ENCODE measurements around the gene ZNF771. TPM values are rescaled to one million over a fixed set of nuclear protein-coding genes. Genes with fewer than 3 reads are reported as not detected.

ZNF771 gene
- total RNA-seq, 4 donors from 2014 or later: 7.4 to 28.1 (median 15.1) TPM

GRCh38 chr16:30358990-30359870 is 48.2 kb upstream of the ZNF771 start:
- WGBS, 2 donors (ENCODE audit: low coverage in 1 of 2): 87 to 94% methylated on average over 7 to 23 of the region's 28 CpGs
- Histone ChIP-seq H3K4me1 (peaks cover 9 to 21% (median 14%) of the 10 kb centered on the region in 4 donors), H3K27me3 (no peaks in the 10 kb centered on the region), H3K9me3 (no peaks in the 10 kb centered on the region), H3K4me3 (no peak overlapping the region), H3K36me3 (peaks cover 0 to 11% (median 3%) of the 10 kb centered on the region in 4 donors), H3K27ac (no peak overlapping the region)
- intact Hi-C loops (cut with DNase I; ENCODE audit: low total_unique reads) (no loop called here), in situ Hi-C loops (cut with MboI; ENCODE audit: low pct_ligation_motif_present in 1 of 4, low pct_unique_long_range_greater_than_20kb in 1 of 4, low sequenced_read_pairs in 3 of 4) (no loop called here)
- no peak for DNase-seq
- TF ChIP-seq CTCF (IDR thresholded peaks at IDR 0.05) (no peak), POLR2A (IDR thresholded peaks at IDR 0.05) (no peak), EP300 (IDR thresholded peaks at IDR 0.05; ENCODE audit: low read depth) (no peak), POLR2AphosphoS5 (IDR thresholded peaks at IDR 0.05) (no peak)

DNA sequence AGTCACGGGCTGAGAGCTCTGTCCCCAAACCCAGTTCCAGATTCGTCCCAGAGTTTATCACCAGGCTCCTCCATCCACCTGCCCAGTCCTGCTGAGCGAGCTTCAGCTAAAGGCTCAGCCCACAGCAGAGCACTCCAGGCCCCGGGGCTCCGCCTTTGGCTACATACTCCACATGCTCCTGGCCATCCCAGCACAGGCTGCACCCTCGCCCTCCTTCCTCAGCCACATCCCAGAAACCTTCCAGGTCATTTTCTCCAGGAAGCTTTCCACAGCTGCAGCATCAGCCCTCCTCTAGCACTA is 47.6 kb upstream of the ZNF771 start:
- TF ChIP-seq CTCF (IDR thresholded peaks at IDR 0.05) (no peak), POLR2AphosphoS5 (IDR thresholded peaks at IDR 0.05) (no peak), EP300 (IDR thresholded peaks at IDR 0.05; ENCODE audit: low read depth) (no peak), POLR2A (IDR thresholded peaks at IDR 0.05) (no peak)
- in situ Hi-C loops (cut with MboI; ENCODE audit: low pct_ligation_motif_present in 1 of 4, low pct_unique_long_range_greater_than_20kb in 1 of 4, low sequenced_read_pairs in 3 of 4): no loop called here
- 79% methylated on average over 6 of the region's 6 CpGs; no CpG with 5 or more reads in 1 of the 2 donors for WGBS, 2 donors (ENCODE audit: low coverage in 1 of 2)
- DNase-seq: no peak
- no peaks in the 10 kb centered on the region for H3K27me3 ChIP-seq
- H3K4me3 ChIP-seq: no peak overlapping the region
- intact Hi-C loops (cut with DNase I; ENCODE audit: low total_unique reads): no loop called here
- no peak overlapping the region for H3K27ac ChIP-seq
- peaks cover 8 to 16% (median 10%) of the 10 kb centered on the region in 4 donors for H3K4me1 ChIP-seq
- H3K9me3 ChIP-seq: no peaks in the 10 kb centered on the region
- peaks cover 0 to 16% (median 6%) of the 10 kb centered on the region in 4 donors for H3K36me3 ChIP-seq

DNA sequence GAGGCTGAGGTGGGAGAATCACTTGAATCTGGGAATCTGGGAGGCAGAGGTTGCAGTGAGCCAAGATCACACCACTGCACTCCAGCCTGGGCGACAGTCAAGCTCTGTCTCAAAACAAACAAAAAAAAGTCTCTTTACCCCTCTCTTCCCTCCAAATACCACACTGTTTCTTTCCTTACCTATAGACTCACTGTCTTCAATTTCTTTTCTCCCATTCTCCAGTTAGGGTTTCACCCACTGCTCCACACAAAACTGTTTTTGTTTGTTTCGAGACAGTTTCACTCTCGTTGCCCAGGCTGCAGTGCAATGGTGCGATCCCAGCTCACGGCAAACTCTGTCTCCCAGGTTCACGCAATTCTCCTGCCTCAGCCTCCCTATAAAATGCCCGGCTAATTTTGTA is 46.2 kb upstream of the ZNF771 start:
- no peak for DNase-seq
- WGBS, 2 donors (ENCODE audit: low coverage in 1 of 2): 96 to 98% methylated on average over 6 to 7 of the region's 7 CpGs
- Histone ChIP-seq H3K4me3 (no peak overlapping the region), H3K36me3 (peaks cover 0 to 19% (median 7%) of the 10 kb centered on the region in 4 donors), H3K9me3 (no peaks in the 10 kb centered on the region), H3K27me3 (no peaks in the 10 kb centered on the region), H3K27ac (no peak overlapping the region), H3K4me1 (peaks cover 4 to 13% (median 7%) of the 10 kb centered on the region in 4 donors)
- intact Hi-C loops (cut with DNase I; ENCODE audit: low total_unique reads): no loop called here
- TF ChIP-seq CTCF (IDR thresholded peaks at IDR 0.05) (no peak), EP300 (IDR thresholded peaks at IDR 0.05; ENCODE audit: low read depth) (no peak), POLR2AphosphoS5 (IDR thresholded peaks at IDR 0.05) (no peak)
- in situ Hi-C loops (cut with MboI; ENCODE audit: low pct_ligation_motif_present in 1 of 4, low pct_unique_long_range_greater_than_20kb in 1 of 4, low sequenced_read_pairs in 3 of 4): no loop called here

- in situ Hi-C loops (cut with MboI; ENCODE audit: low pct_ligation_motif_present in 1 of 4, low pct_unique_long_range_greater_than_20kb in 1 of 4, low sequenced_read_pairs in 3 of 4): no loop called here
- H3K4me1 ChIP-seq: peaks cover 11 to 35% (median 28%) of the 10 kb centered on the region in 4 donors
- no peaks in the 10 kb centered on the region for H3K9me3 ChIP-seq
- H3K36me3 ChIP-seq: peaks cover 0 to 14% (median 6%) of the 10 kb centered on the region in 4 donors
- H3K27me3 ChIP-seq: no peaks in the 10 kb centered on the region
- no peak overlapping the region for H3K27ac ChIP-seq
- DNase-seq: no peak
- TF ChIP-seq CTCF (IDR thresholded peaks at IDR 0.05) (no peak), POLR2AphosphoS5 (IDR thresholded peaks at IDR 0.05) (no peak), EP300 (IDR thresholded peaks at IDR 0.05; ENCODE audit: low read depth) (no peak), POLR2A (IDR thresholded peaks at IDR 0.05) (no peak)
- WGBS, 2 donors (ENCODE audit: low coverage in 1 of 2): 82 to 85% methylated on average over 2 to 10 of the region's 10 CpGs
- intact Hi-C loops (cut with DNase I; ENCODE audit: low total_unique reads): no loop called here
- H3K4me3 ChIP-seq: no peak overlapping the region
Observed at GRCh38 chr16:30365200-30365599, 42.2 kb upstream of the ZNF771 start.

All from transverse colon (tissue), 4 donors.